ENCODE measurements around the gene IGF2.
"Not testable (repeated sequence)": the region's sequence is repeated elsewhere in the genome, so short reads cannot be mapped to it uniquely, and the experiment has no call there.

IGF2 gene

GRCh38 chr11:2136209-2136951, 2.8 kb downstream of the IGF2 start:
- no peak for DNase-seq

- no peak for DNase-seq
These were observed 3.5 kb downstream of the IGF2 start for GRCh38 chr11:2135648-2136201.

- no peak for DNase-seq
These were observed 4.1 kb downstream of the IGF2 start for GRCh38 chr11:2135018-2135569.

GRCh38 chr11:2134022-2135010, 4.9 kb downstream of the IGF2 start:
- no peak for DNase-seq

GRCh38 chr11:2133241-2134021, 5.8 kb downstream of the IGF2 start:
- DNase-seq = no peak

GRCh38 chr11:2132874-2133240, 6.3 kb downstream of the IGF2 start:
- no peak for DNase-seq

GRCh38 chr11:2132246-2132645, 6.9 kb downstream of the IGF2 start:
- DNase-seq = no peak

- DNase-seq = no peak
These were observed 7.6 kb downstream of the IGF2 start for GRCh38 chr11:2131371-2132236.

GRCh38 chr11:2130881-2131352, 8.3 kb downstream of the IGF2 start:
- DNase-seq = no peak

- no peak for DNase-seq
These were observed 9.4 kb downstream of the IGF2 start for GRCh38 chr11:2129699-2130366.

GRCh38 chr11:2129308-2129698, 9.9 kb downstream of the IGF2 start:
- no peak for DNase-seq

- no peak for DNase-seq
These were observed 10.5 kb downstream of the IGF2 start for GRCh38 chr11:2128511-2129307.

GRCh38 chr11:2128130-2128510, 11.1 kb downstream of the IGF2 start:
- no peak for DNase-seq

- no peak for DNase-seq
These were observed 11.6 kb downstream of the IGF2 start for GRCh38 chr11:2127482-2128129.

GRCh38 chr11:2126520-2127085, 12.6 kb downstream of the IGF2 start:
- no peak for DNase-seq

GRCh38 chr11:2124736-2125484, 14.3 kb downstream of the IGF2 start:
- DNase-seq = not testable (repeated sequence)

- DNase-seq = no peak
These were observed 15.6 kb downstream of the IGF2 start for GRCh38 chr11:2123628-2123960.

GRCh38 chr11:2122907-2123627, 16.1 kb downstream of the IGF2 start:
- no peak for DNase-seq

All from NCI-H187 (cell line).